ENCODE results near the gene RAB29. TPM values are rescaled to one million over a fixed set of nuclear protein-coding genes. Genes with fewer than 3 reads are reported as not detected.

The RAB29 gene
- total and polyA plus RNA-seq, 2 donors (not counting 3 experiments of a cell fraction or from before 2014, with no cell fraction given) = 18.1 to 18.8 TPM

- H3K4me3 ChIP-seq (replicated peaks in 1 of 3; ENCODE audit: insufficient read depth in 1 of 3, low read depth in 1 of 3, low read length in 3 of 3) = no peak overlapping the region
- H2AFZ ChIP-seq (ENCODE audit: low read depth, low read length) = no peak overlapping the region
- H3K4me2 ChIP-seq (ENCODE audit: insufficient read depth, low read length) = no peak overlapping the region
- peaks cover 12% of the 10 kb centered on the region for H4K20me1 ChIP-seq (replicated peaks; ENCODE audit: control insufficient read depth, extremely low read depth, insufficient read depth, low read length)
- FAIRE-seq (no peak), DNase-seq (ENCODE audit: low read depth, low spot score) (no peak)
- H3K9ac ChIP-seq (replicated peaks; ENCODE audit: extremely low read depth, insufficient read depth, low read length) = no peak overlapping the region
- no peak overlapping the region for H3K27ac ChIP-seq (ENCODE audit: insufficient read depth, low read depth, low read length)
- dilution Hi-C loops (cut with MboI; ENCODE audit: extremely low pct_ligation_motif_present, low sequenced_read_pairs) = no loop called here
- H3K79me2 ChIP-seq (ENCODE audit: control insufficient read depth, insufficient read depth, low read length) = peaks cover 97% of the 10 kb centered on the region
- no peaks in the 10 kb centered on the region for H3K9me1 ChIP-seq (replicated peaks; ENCODE audit: control insufficient read depth, extremely low read depth, insufficient read depth, low read length)
- peaks cover 25% of the 10 kb centered on the region for H3K4me1 ChIP-seq (ENCODE audit: control insufficient read depth, extremely low read depth, insufficient read depth, low read length)
- intact Hi-C loops (cut with micrococcal nuclease) = no loop called here
- no peaks in the 10 kb centered on the region for H3K27me3 ChIP-seq (ENCODE audit: control insufficient read depth in 2 of 2, insufficient read depth in 2 of 2, low read length in 2 of 2)
- ChIA-PET CTCF (no interaction called here), POLR2A (no interaction called here)
- no TSS peak for BruUV-seq (replicated peaks)
- TF ChIP-seq FOS (IDR thresholded peaks at IDR 0.05; ENCODE audit: borderline replicate concordance, insufficient read depth, low read length) (no peak), POLR2AphosphoS5 (IDR thresholded peaks at IDR 0.05; ENCODE audit: insufficient read depth, low read depth, low read length) (no peak), EZH2 (IDR thresholded peaks at IDR 0.05; ENCODE audit: borderline replicate concordance, low read depth, low read length, severe bottlenecking) (no peak), MYC (IDR thresholded peaks at IDR 0.05; ENCODE audit: low read depth, low read length) (no peak)
- no peaks in the 10 kb centered on the region for H3K9me3 ChIP-seq (replicated peaks; ENCODE audit: control insufficient read depth, insufficient read depth, low read length)
- H3K36me3 ChIP-seq (ENCODE audit: control insufficient read depth in 2 of 2, extremely low read depth in 1 of 2, insufficient read depth in 2 of 2, low read length in 2 of 2) = peaks cover 0 to 2% of the 10 kb centered on the region in 2 experiments
These were observed 31.3 kb downstream of the RAB29 start for GRCh38 chr1:205743977-205744376.

DNA sequence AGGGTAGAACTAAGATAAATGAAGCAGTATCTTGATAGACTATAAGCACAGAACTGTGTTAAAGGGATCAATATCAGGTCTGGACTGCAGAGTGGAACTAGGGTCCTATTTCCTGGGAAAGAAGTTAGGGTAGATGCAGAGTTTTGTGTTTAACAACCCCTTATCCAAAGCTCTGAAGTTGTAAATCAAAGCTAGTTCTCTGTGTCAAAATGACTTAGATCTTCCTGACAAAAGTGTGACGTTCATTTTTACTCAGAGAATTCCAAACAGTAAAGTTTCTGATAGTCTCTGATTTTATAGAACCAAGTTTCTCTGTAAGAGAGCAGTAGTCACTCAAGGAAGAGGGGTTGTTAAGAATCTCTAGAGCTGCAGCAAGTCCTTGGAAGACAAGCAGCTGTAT, 33.6 kb downstream of the RAB29 start:
- DNase-seq (ENCODE audit: low read depth, low spot score) (no peak), FAIRE-seq (no peak)
- H3K4me2 ChIP-seq (ENCODE audit: insufficient read depth, low read length) = no peak overlapping the region
- no peaks in the 10 kb centered on the region for H3K9me3 ChIP-seq (replicated peaks; ENCODE audit: control insufficient read depth, insufficient read depth, low read length)
- H3K9ac ChIP-seq (replicated peaks; ENCODE audit: extremely low read depth, insufficient read depth, low read length) = no peak overlapping the region
- no peak overlapping the region for H3K4me3 ChIP-seq (replicated peaks in 1 of 3; ENCODE audit: insufficient read depth in 1 of 3, low read depth in 1 of 3, low read length in 3 of 3)
- BruUV-seq (replicated peaks) = no TSS peak
- TF ChIP-seq MYC (IDR thresholded peaks at IDR 0.05; ENCODE audit: low read depth, low read length) (no peak), FOS (IDR thresholded peaks at IDR 0.05; ENCODE audit: borderline replicate concordance, insufficient read depth, low read length) (no peak), GATA2 (IDR thresholded peaks at IDR 0.05; ENCODE audit: insufficient read depth, insufficient read length, low read depth, low read length) (no peak), CTCF (IDR thresholded peaks at IDR 0.05; ENCODE audit: extremely low read depth in 1 of 2, insufficient read depth in 1 of 2, low read depth in 1 of 2, low read length in 2 of 2) (no peak), POLR2A (IDR thresholded peaks at IDR 0.05; ENCODE audit: low read depth, low read length) (no peak), EZH2 (IDR thresholded peaks at IDR 0.05; ENCODE audit: borderline replicate concordance, low read depth, low read length, severe bottlenecking) (no peak), POLR2AphosphoS5 (IDR thresholded peaks at IDR 0.05; ENCODE audit: insufficient read depth, low read depth, low read length) (no peak), JUN (IDR thresholded peaks at IDR 0.05; ENCODE audit: borderline replicate concordance, insufficient read depth, insufficient read length, low read depth) (no peak)
- TF ChIP-seq, protein P1, sequence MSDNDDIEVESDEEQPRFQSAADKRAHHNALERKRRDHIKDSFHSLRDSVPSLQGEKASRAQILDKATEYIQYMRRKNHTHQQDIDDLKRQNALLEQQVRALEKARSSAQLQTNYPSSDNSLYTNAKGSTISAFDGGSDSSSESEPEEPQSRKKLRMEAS (IDR thresholded peaks at IDR 0.05; ENCODE audit: insufficient read depth, insufficient read length) = no peak
- CTCF ChIA-PET = interaction anchor here (0.8 to 2.4 kb wide), 2 partner anchors 11 to 30 kb away, joined by 5 to 11 read pairs; no protein-coding TSS in a partner anchor
- H4K20me1 ChIP-seq (replicated peaks; ENCODE audit: control insufficient read depth, extremely low read depth, insufficient read depth, low read length) = peaks cover 15% of the 10 kb centered on the region
- no peaks in the 10 kb centered on the region for H3K9me1 ChIP-seq (replicated peaks; ENCODE audit: control insufficient read depth, extremely low read depth, insufficient read depth, low read length)
- dilution Hi-C loops (cut with MboI; ENCODE audit: extremely low pct_ligation_motif_present, low sequenced_read_pairs) (no loop called here), intact Hi-C loops (cut with micrococcal nuclease) (no loop called here)
- no peaks in the 10 kb centered on the region for H3K27me3 ChIP-seq (ENCODE audit: control insufficient read depth in 2 of 2, insufficient read depth in 2 of 2, low read length in 2 of 2)
- peaks cover 96% of the 10 kb centered on the region for H3K79me2 ChIP-seq (ENCODE audit: control insufficient read depth, insufficient read depth, low read length)
- POLR2A ChIA-PET = no interaction called here
- peaks cover 6% of the 10 kb centered on the region for H3K4me1 ChIP-seq (ENCODE audit: control insufficient read depth, extremely low read depth, insufficient read depth, low read length)
- peaks cover 0 to 2% of the 10 kb centered on the region in 2 experiments for H3K36me3 ChIP-seq (ENCODE audit: control insufficient read depth in 2 of 2, extremely low read depth in 1 of 2, insufficient read depth in 2 of 2, low read length in 2 of 2)
- H2AFZ ChIP-seq (ENCODE audit: low read depth, low read length) = no peak overlapping the region
- no peak overlapping the region for H3K27ac ChIP-seq (ENCODE audit: insufficient read depth, low read depth, low read length)

Measured in endothelial cell of umbilical vein (primary cell).